Erythroblast (primary cell): Measurements from ENCODE around the gene YOD1.

Source experiments
- GATA1 ChIP-seq: IDR thresholded peaks from 2 replicates; pipeline ENCODE4 v1.6.1; 2011; ENCODE audit warnings: low read depth, mild to moderate bottlenecking, control low read depth, low read length, moderate library complexity
- POLR2A ChIP-seq: IDR thresholded peaks from 2 replicates; pipeline ENCODE4 v1.6.1; 2011; ENCODE audit warnings: mild to moderate bottlenecking, low read length

- TF ChIP-seq GATA1: no peak
- no peak for TF ChIP-seq POLR2A
Measured at GRCh38 chr1:207020709-207021107, 30.3 kb downstream of the YOD1 start.
